CD8-positive, alpha-beta memory T cell (primary cell): Measurements from ENCODE around the gene RFX3. TPM values are rescaled to one million over a fixed set of nuclear protein-coding genes. Genes with fewer than 3 reads are reported as not detected.

Source experiments
- CTCF ChIA-PET: fragments of 350-600 bp; sonication (Branson Sonifier 250); formaldehyde crosslinking; loops from one replicate; lab custom pipeline; 2021; ENCODE audit warnings: antibody characterized with exemption; lab: Charles Lee
- POLR2A ChIA-PET: fragments of 350-600 bp; sonication (Branson Sonifier 250); formaldehyde crosslinking; loops from one replicate; lab custom pipeline; 2021; ENCODE audit warnings: antibody characterized with exemption; lab: Charles Lee
- DNase-seq, 5 donors: peaks; one replicate each; pipeline versions ENCODE4 v3.0.0 to v3.0.0-alpha.2; 2020 to 2022; ENCODE audit warnings: mixed read lengths in 1 of 5
- H3K27ac ChIP-seq: one replicate; pipeline ENCODE4 v1.7.0; 2013; ENCODE audit warnings: low read depth, mild to moderate bottlenecking, low read length, moderate library complexity
- H3K27me3 ChIP-seq: 2 replicates; pipeline ENCODE4 v1.7.0; 2013; ENCODE audit warnings: low read length, mild to moderate bottlenecking; ENCODE audit not compliant: insufficient read depth, poor library complexity, severe bottlenecking
- H3K36me3 ChIP-seq: 2 replicates; pipeline ENCODE4 v1.7.0; 2013; ENCODE audit warnings: mild to moderate bottlenecking, low read length, moderate library complexity; ENCODE audit not compliant: insufficient read depth
- H3K4me1 ChIP-seq: 2 replicates; pipeline ENCODE4 v1.7.0; 2013; ENCODE audit warnings: mild to moderate bottlenecking, low read length, moderate library complexity; ENCODE audit not compliant: insufficient read depth
- H3K4me3 ChIP-seq: 2 replicates; pipeline ENCODE4 v1.7.0; 2013; ENCODE audit warnings: mild to moderate bottlenecking, low read length
- H3K9me3 ChIP-seq: 2 replicates; pipeline ENCODE4 v1.7.0; 2013; ENCODE audit warnings: mild to moderate bottlenecking, low read length
- H3K27ac Mint-ChIP-seq, 8 donors: one replicate each; pipeline ENCODE4 v1.8.0; 2020 to 2021; ENCODE audit warnings: mixed read lengths in 8 of 8, mild to moderate bottlenecking in 6 of 8, inconsistent platforms in 3 of 8, moderate library complexity in 3 of 8
- H3K27me3 Mint-ChIP-seq, 2 donors: one replicate each; pipeline ENCODE4 v1.8.0; 2020 to 2021; ENCODE audit warnings: mixed read lengths in 2 of 2, mild to moderate bottlenecking in 1 of 2, moderate library complexity in 1 of 2
- H3K36me3 Mint-ChIP-seq, 3 donors: one replicate each; pipeline ENCODE4 v1.8.0; 2020 to 2021; ENCODE audit warnings: mixed read lengths in 3 of 3, inconsistent platforms in 1 of 3, mild to moderate bottlenecking in 1 of 3
- H3K4me1 Mint-ChIP-seq, 3 donors: one replicate each; pipeline ENCODE4 v1.8.0; 2020 to 2021; ENCODE audit warnings: mixed read lengths in 3 of 3, inconsistent platforms in 1 of 3, mild to moderate bottlenecking in 1 of 3
- H3K4me3 Mint-ChIP-seq, 7 donors: one replicate each; pipeline ENCODE4 v1.8.0; 2020 to 2021; ENCODE audit warnings: mixed read lengths in 7 of 7, mild to moderate bottlenecking in 6 of 7, moderate library complexity in 4 of 7, inconsistent platforms in 2 of 7
- H3K9me3 Mint-ChIP-seq, 5 donors: one replicate each; pipeline ENCODE4 v1.8.0; 2020 to 2022; ENCODE audit warnings: mixed read lengths in 5 of 5, mild to moderate bottlenecking in 3 of 5, moderate library complexity in 2 of 5, inconsistent platforms in 1 of 5
- polyA plus RNA-seq: library from polyadenylated mRNA; unstranded; fragments of 300-500 nt; fragmentation: Illumina TruSeq; gene quantifications from one replicate; pipeline ENCODE4 v1.2.3, GENCODE V29; 2021
- total RNA-seq, 2 experiments: library from RNA; stranded (reverse); gene quantifications; one replicate each; pipeline ENCODE4 v1.2.3, GENCODE V29; 2021

The RFX3 gene
- 10 to 100 TPM; 14.1 to 14.6 TPM for total RNA-seq
- 5.3 TPM for polyA plus RNA-seq

DNA sequence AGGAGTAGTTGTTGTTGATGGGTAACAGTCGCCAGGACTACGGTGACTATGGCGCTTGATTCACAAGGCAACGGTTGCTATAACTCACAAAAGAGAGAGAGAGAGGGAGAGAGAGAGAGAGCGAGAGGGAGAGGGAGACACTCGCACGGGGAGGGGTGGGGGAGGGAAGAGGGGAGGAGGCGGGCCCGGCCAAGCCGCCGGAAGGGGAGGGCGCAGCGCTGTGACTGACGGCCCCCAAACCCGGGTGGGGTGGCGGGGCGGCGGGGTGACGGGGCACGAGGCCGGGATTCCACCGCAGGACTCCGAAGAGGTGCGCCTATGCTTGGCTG is at the start of gene RFX3:
Gene RFX3, minus strand, starts transcription at position 166 of the 329 bp plus-strand sequence. CDS start 130,413 bp downstream, outside the sequence.
- POLR2A ChIA-PET = interaction anchor here (1.1 to 2.6 kb wide), 4 partner anchors 48 to 1509 kb away, joined by 3 to 26 read pairs (median 11); partner anchors contain the start of genes PUM3 and RCL1
- DNase-seq = peak; percentile 86 to 95 (median 92)
- H3K4me3 Mint-ChIP-seq = peak within 1 kb of the TSS; percentile 89 to 99 (median 95)
- Histone ChIP-seq H3K4me3 (peak within 1 kb of the TSS; percentile 95), H3K27ac (peak within 1 kb of the TSS; percentile 100), H3K27me3 (no peaks in the 10 kb centered on the region), H3K9me3 (no peaks in the 10 kb centered on the region), H3K36me3 (no peaks in the 10 kb centered on the region), H3K4me1 (peaks cover 50% of the 10 kb centered on the region)
- CTCF ChIA-PET = no interaction called here
- peaks cover 58 to 75% (median 73%) of the 10 kb centered on the region in 3 donors for H3K4me1 Mint-ChIP-seq
- H3K36me3 Mint-ChIP-seq = peaks cover 0 to 25% (median 0%) of the 10 kb centered on the region in 3 donors
- H3K27ac Mint-ChIP-seq = peak within 1 kb of the TSS; percentile 97 to 100 (median 100)
- H3K9me3 Mint-ChIP-seq = peaks cover 0 to 5% (median 3%) of the 10 kb centered on the region in 5 donors
- H3K27me3 Mint-ChIP-seq = peaks cover 0 to 15% of the 10 kb centered on the region in 2 donors

DNA sequence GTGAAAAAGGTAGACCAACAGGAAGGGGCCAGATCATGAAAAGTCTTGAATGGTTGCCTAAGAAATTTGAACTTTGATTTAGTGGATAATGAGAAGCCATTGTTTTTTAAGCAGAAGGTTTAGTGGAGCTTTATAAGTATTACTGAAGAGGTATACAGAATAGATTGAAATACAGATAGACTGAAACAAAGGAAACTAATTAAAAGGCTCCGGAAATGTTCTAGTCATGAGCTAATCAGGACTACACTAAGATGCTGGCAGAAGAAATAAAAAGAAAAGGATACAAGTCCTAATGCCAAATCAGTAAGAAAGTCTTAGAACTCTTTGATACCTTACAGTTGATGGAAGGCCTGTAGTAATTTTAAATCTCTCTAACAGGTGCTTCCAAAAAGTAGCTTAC is 45.7 kb upstream of the RFX3 start:
- H3K27ac ChIP-seq = no peak overlapping the region
- no peak overlapping the region for H3K4me3 Mint-ChIP-seq
- H3K36me3 Mint-ChIP-seq = peaks cover 0 to 8% (median 2%) of the 10 kb centered on the region in 3 donors
- no peak overlapping the region for H3K4me3 ChIP-seq
- no peaks in the 10 kb centered on the region for H3K36me3 ChIP-seq
- ChIA-PET POLR2A (no interaction called here), CTCF (no interaction called here)
- H3K27ac Mint-ChIP-seq = peak overlapping the region in 1 of 8 donors; percentile 25
- peaks cover 0 to 2% (median 0%) of the 10 kb centered on the region in 5 donors for H3K9me3 Mint-ChIP-seq
- peaks cover 0 to 2% of the 10 kb centered on the region in 2 donors for H3K27me3 Mint-ChIP-seq
- H3K4me1 ChIP-seq = no peaks in the 10 kb centered on the region
- no peak for DNase-seq
- no peaks in the 10 kb centered on the region for H3K9me3 ChIP-seq
- no peaks in the 10 kb centered on the region for H3K4me1 Mint-ChIP-seq
- H3K27me3 ChIP-seq = no peaks in the 10 kb centered on the region

GRCh38 chr9:3569529-3569928 is 43.7 kb upstream of the RFX3 start:
- no peak overlapping the region for H3K4me3 ChIP-seq
- no peaks in the 10 kb centered on the region for H3K27me3 ChIP-seq
- no peaks in the 10 kb centered on the region for H3K4me1 Mint-ChIP-seq
- no peaks in the 10 kb centered on the region for H3K9me3 ChIP-seq
- no peaks in the 10 kb centered on the region for H3K36me3 ChIP-seq
- H3K27ac Mint-ChIP-seq = peak overlapping the region in 1 of 8 donors; percentile 77
- H3K27me3 Mint-ChIP-seq = no peaks in the 10 kb centered on the region
- CTCF ChIA-PET = no interaction called here
- POLR2A ChIA-PET = interaction anchor here (0.7 kb wide), 1 partner anchor 1776 kb away, joined by 3 read pairs; no protein-coding TSS in a partner anchor
- DNase-seq = no peak
- H3K4me1 ChIP-seq = no peaks in the 10 kb centered on the region
- no peak overlapping the region for H3K4me3 Mint-ChIP-seq
- H3K9me3 Mint-ChIP-seq = peaks cover 0 to under 1% (median 0%) of the 10 kb centered on the region in 5 donors
- peaks cover 0 to 10% (median 3%) of the 10 kb centered on the region in 3 donors for H3K36me3 Mint-ChIP-seq
- no peak overlapping the region for H3K27ac ChIP-seq

- Histone ChIP-seq H3K27ac (no peak overlapping the region), H3K36me3 (no peaks in the 10 kb centered on the region), H3K9me3 (no peaks in the 10 kb centered on the region), H3K4me1 (no peaks in the 10 kb centered on the region), H3K27me3 (no peaks in the 10 kb centered on the region), H3K4me3 (no peak overlapping the region)
- POLR2A ChIA-PET = no interaction called here
- CTCF ChIA-PET = no interaction called here
- Mint-ChIP-seq H3K27ac (no peak overlapping the region), H3K9me3 (no peaks in the 10 kb centered on the region), H3K4me1 (no peaks in the 10 kb centered on the region), H3K4me3 (no peak overlapping the region), H3K27me3 (no peaks in the 10 kb centered on the region), H3K36me3 (peaks cover 3 to 15% (median 5%) of the 10 kb centered on the region in 3 donors)
- DNase-seq = no peak
These were observed 42.2 kb upstream of the RFX3 start for GRCh38 chr9:3567988-3568387.

DNA sequence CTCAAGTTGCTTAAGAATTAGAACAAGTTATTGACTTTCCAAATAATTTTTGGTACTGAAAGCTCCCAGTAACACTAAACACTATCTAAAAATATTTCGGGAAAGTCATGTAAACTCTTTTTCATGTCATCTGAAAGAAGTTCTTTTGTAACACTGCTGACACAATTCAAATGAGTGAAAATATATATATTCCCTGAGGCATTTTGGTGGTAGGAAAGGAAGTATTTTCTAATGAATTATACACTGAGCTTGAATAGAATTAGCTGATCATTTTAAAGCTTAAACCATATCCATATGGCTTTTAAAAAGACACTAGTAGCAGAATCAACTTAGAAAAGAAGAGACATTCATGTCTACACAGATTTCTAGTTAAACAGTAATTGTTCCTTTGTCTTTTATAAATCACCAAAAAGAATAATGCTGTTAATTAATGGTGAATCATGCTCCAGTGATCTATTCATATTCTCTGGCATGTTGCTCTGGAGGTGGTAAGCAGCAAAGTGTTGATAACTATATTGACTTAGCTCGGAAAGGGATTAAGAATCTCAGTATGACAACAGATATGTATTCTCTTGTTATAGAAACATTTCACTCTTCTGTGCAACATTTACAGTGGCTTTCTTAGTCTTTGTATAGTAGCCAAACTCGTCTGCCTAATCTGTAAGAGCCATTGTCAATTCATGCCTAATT is 27.4 kb upstream of the RFX3 start:
- Histone ChIP-seq H3K4me1 (no peaks in the 10 kb centered on the region), H3K4me3 (no peak overlapping the region), H3K27ac (no peak overlapping the region), H3K36me3 (no peaks in the 10 kb centered on the region), H3K9me3 (no peaks in the 10 kb centered on the region), H3K27me3 (no peaks in the 10 kb centered on the region)
- ChIA-PET POLR2A (no interaction called here), CTCF (no interaction called here)
- Mint-ChIP-seq H3K27ac (no peak overlapping the region), H3K4me3 (no peak overlapping the region), H3K9me3 (peaks cover 0 to 3% (median 0%) of the 10 kb centered on the region in 5 donors), H3K27me3 (no peaks in the 10 kb centered on the region), H3K36me3 (peaks cover 26 to 50% (median 49%) of the 10 kb centered on the region in 3 donors), H3K4me1 (peaks cover 0 to under 1% (median 0%) of the 10 kb centered on the region in 3 donors)
- DNase-seq = no peak

GRCh38 chr9:3549225-3549624 is 23.4 kb upstream of the RFX3 start:
- Mint-ChIP-seq H3K27me3 (no peaks in the 10 kb centered on the region), H3K9me3 (no peaks in the 10 kb centered on the region), H3K27ac (no peak overlapping the region), H3K4me3 (no peak overlapping the region), H3K36me3 (peaks cover 18 to 36% (median 21%) of the 10 kb centered on the region in 3 donors), H3K4me1 (peaks cover 0 to under 1% (median 0%) of the 10 kb centered on the region in 3 donors)
- CTCF ChIA-PET = no interaction called here
- POLR2A ChIA-PET = no interaction called here
- no peaks in the 10 kb centered on the region for H3K9me3 ChIP-seq
- no peaks in the 10 kb centered on the region for H3K4me1 ChIP-seq
- H3K4me3 ChIP-seq = no peak overlapping the region
- no peak overlapping the region for H3K27ac ChIP-seq
- no peaks in the 10 kb centered on the region for H3K27me3 ChIP-seq
- no peaks in the 10 kb centered on the region for H3K36me3 ChIP-seq
- DNase-seq = no peak

GRCh38 chr9:3548648-3549047 is 22.8 kb upstream of the RFX3 start:
- Histone ChIP-seq H3K27me3 (no peaks in the 10 kb centered on the region), H3K4me3 (no peak overlapping the region), H3K36me3 (no peaks in the 10 kb centered on the region), H3K4me1 (no peaks in the 10 kb centered on the region), H3K27ac (no peak overlapping the region), H3K9me3 (no peaks in the 10 kb centered on the region)
- peaks cover 17 to 31% (median 20%) of the 10 kb centered on the region in 3 donors for H3K36me3 Mint-ChIP-seq
- no peak overlapping the region for H3K27ac Mint-ChIP-seq
- H3K27me3 Mint-ChIP-seq = no peaks in the 10 kb centered on the region
- no peaks in the 10 kb centered on the region for H3K9me3 Mint-ChIP-seq
- POLR2A ChIA-PET = no interaction called here
- CTCF ChIA-PET = no interaction called here
- no peak for DNase-seq
- peaks cover 0 to 5% (median 0%) of the 10 kb centered on the region in 3 donors for H3K4me1 Mint-ChIP-seq
- H3K4me3 Mint-ChIP-seq = no peak overlapping the region

GRCh38 chr9:3541206-3541605 is 15.4 kb upstream of the RFX3 start:
- no peak overlapping the region for H3K27ac ChIP-seq
- H3K27me3 Mint-ChIP-seq = no peaks in the 10 kb centered on the region
- H3K4me3 ChIP-seq = no peak overlapping the region
- H3K36me3 Mint-ChIP-seq = peaks cover 0 to 14% (median 5%) of the 10 kb centered on the region in 3 donors
- ChIA-PET CTCF (no interaction called here), POLR2A (no interaction called here)
- no peaks in the 10 kb centered on the region for H3K9me3 ChIP-seq
- peaks cover 9 to 28% (median 22%) of the 10 kb centered on the region in 3 donors for H3K4me1 Mint-ChIP-seq
- no peak overlapping the region for H3K27ac Mint-ChIP-seq
- H3K27me3 ChIP-seq = no peaks in the 10 kb centered on the region
- peaks cover 0 to 4% (median 0%) of the 10 kb centered on the region in 5 donors for H3K9me3 Mint-ChIP-seq
- no peak overlapping the region for H3K4me3 Mint-ChIP-seq
- no peaks in the 10 kb centered on the region for H3K4me1 ChIP-seq
- H3K36me3 ChIP-seq = no peaks in the 10 kb centered on the region
- no peak for DNase-seq
